ENCODE data around the gene LASP1. TPM values are rescaled to one million over a fixed set of nuclear protein-coding genes. Genes with fewer than 3 reads are reported as not detected.

The LASP1 gene
- polyA plus RNA-seq, 1 donor from 2014 or later = 56.3 TPM

DNA sequence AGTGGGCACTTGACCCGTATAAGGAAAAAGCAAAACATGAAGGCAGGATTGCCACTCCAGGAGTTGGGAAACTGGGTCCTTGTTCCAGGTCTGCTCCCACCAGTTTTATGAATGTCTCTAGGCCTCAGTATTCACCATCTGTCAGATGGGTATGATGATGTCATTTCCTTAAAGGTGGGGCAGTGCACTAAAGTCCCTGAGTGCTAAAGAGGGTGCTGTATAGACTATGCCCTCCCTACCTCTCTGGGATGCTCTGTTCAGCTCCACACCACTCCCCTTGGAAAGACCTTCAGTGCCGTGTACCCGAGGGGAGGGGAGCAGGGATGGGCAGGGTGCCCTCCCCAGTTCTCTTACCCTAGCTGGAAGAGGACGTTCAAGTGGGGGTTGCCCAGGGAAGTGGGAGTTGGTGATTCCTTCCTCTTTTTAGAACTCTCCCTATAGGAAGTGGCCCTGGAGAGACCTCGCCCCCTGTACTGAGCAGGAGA, 2.2 kb downstream of the LASP1 start:
- Histone ChIP-seq H4K20me1 (ENCODE audit: insufficient read depth) (peaks cover 4% of the 10 kb centered on the region), H3K4me2 (ENCODE audit: low read length) (peak overlapping the region; percentile 99), H3K36me3 (ENCODE audit: insufficient read depth, low read length) (no peaks in the 10 kb centered on the region), H3F3A (ENCODE audit: insufficient read depth, low read length, poor library complexity, severe bottlenecking) (peaks cover 5% of the 10 kb centered on the region), H3K27me3 (ENCODE audit: insufficient read depth, low read depth, low read length) (no peaks in the 10 kb centered on the region), H3K9me3 (ENCODE audit: low read length) (no peaks in the 10 kb centered on the region), H2AFZ (ENCODE audit: low read depth, low read length) (no peak overlapping the region), H3K9ac (ENCODE audit: low read length) (peak overlapping the region; percentile 99), H3K9me2 (ENCODE audit: insufficient read depth, low read length) (no peaks in the 10 kb centered on the region), H3K79me2 (replicated peaks; ENCODE audit: insufficient read depth, low read length) (peaks cover 56% of the 10 kb centered on the region), H3K27ac (ENCODE audit: low read length) (peak overlapping the region; percentile 99), H3K4me3 (ENCODE audit: low read length) (peak overlapping the region; percentile 98)
- TF ChIP-seq TAF1 (IDR thresholded peaks at IDR 0.05; ENCODE audit: low read depth) = no peak
- TF ChIP-seq EP300 (conservative IDR thresholded peaks at IDR 0.05; ENCODE audit: poor library complexity, severe bottlenecking) = no peak
- TF ChIP-seq MXI1 (conservative IDR thresholded peaks at IDR 0.05; ENCODE audit: poor library complexity, severe bottlenecking) = no peak
- no peak for TF ChIP-seq EZH2 (IDR thresholded peaks at IDR 0.05; ENCODE audit: borderline replicate concordance, insufficient read depth, low read length, poor library complexity, severe bottlenecking)
- TF ChIP-seq, protein P1, sequence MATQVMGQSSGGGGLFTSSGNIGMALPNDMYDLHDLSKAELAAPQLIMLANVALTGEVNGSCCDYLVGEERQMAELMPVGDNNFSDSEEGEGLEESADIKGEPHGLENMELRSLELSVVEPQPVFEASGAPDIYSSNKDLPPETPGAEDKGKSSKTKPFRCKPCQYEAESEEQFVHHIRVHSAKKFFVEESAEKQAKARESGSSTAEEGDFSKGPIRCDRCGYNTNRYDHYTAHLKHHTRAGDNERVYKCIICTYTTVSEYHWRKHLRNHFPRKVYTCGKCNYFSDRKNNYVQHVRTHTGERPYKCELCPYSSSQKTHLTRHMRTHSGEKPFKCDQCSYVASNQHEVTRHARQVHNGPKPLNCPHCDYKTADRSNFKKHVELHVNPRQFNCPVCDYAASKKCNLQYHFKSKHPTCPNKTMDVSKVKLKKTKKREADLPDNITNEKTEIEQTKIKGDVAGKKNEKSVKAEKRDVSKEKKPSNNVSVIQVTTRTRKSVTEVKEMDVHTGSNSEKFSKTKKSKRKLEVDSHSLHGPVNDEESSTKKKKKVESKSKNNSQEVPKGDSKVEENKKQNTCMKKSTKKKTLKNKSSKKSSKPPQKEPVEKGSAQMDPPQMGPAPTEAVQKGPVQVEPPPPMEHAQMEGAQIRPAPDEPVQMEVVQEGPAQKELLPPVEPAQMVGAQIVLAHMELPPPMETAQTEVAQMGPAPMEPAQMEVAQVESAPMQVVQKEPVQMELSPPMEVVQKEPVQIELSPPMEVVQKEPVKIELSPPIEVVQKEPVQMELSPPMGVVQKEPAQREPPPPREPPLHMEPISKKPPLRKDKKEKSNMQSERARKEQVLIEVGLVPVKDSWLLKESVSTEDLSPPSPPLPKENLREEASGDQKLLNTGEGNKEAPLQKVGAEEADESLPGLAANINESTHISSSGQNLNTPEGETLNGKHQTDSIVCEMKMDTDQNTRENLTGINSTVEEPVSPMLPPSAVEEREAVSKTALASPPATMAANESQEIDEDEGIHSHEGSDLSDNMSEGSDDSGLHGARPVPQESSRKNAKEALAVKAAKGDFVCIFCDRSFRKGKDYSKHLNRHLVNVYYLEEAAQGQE (IDR thresholded peaks at IDR 0.05; ENCODE audit: borderline replicate concordance) = no peak
- TF ChIP-seq, protein P2, sequence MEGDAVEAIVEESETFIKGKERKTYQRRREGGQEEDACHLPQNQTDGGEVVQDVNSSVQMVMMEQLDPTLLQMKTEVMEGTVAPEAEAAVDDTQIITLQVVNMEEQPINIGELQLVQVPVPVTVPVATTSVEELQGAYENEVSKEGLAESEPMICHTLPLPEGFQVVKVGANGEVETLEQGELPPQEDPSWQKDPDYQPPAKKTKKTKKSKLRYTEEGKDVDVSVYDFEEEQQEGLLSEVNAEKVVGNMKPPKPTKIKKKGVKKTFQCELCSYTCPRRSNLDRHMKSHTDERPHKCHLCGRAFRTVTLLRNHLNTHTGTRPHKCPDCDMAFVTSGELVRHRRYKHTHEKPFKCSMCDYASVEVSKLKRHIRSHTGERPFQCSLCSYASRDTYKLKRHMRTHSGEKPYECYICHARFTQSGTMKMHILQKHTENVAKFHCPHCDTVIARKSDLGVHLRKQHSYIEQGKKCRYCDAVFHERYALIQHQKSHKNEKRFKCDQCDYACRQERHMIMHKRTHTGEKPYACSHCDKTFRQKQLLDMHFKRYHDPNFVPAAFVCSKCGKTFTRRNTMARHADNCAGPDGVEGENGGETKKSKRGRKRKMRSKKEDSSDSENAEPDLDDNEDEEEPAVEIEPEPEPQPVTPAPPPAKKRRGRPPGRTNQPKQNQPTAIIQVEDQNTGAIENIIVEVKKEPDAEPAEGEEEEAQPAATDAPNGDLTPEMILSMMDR (IDR thresholded peaks at IDR 0.05; ENCODE audit: poor library complexity, severe bottlenecking) = no peak
- no peak for TF ChIP-seq SMC3 (conservative IDR thresholded peaks at IDR 0.05; ENCODE audit: poor library complexity)
- TF ChIP-seq RAD21 (conservative IDR thresholded peaks at IDR 0.05) = no peak
- no peak for TF ChIP-seq POLR2AphosphoS5 (IDR thresholded peaks at IDR 0.05)

DNA sequence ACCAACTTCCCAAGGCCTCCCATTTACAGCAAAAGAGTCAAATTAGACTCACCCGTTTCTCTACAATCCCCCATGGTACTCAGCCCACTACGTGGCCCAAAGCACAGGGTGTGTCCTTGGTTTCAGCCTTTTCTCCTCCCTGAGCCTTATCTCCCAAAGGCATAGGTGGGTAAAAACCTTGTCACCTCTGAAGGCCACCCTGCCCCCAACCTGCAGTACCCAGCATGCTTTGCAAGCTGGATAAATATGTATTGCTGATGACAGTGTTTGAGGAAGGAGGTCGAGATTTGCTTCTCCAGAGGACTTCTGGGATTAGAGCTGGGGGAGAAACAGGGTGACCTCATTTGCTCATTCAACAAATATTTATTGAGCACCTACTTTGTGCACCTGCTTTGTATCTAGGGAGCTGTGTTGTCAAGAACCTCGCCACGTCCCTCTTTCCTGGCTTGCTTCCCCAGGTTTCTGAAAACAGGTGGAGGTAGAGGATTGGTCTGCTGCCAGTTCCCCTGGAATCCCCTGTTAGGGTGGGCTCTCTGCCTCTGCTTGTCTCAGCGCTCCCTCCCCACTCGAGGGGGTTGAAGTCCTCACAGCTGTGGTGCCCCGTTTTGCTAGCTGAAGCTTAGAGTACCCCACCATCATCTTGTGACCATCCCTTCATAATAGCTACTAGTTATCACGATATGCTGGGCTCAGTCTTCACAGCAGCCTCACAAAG, 3.0 kb downstream of the LASP1 start:
- peak overlapping the region; percentile 98 for H3K4me3 ChIP-seq (ENCODE audit: low read length)

More for the DNA sequence above, 3.0 kb downstream of the LASP1 start:
- H3K27ac ChIP-seq (ENCODE audit: low read length) = no peak overlapping the region
- peaks cover 61% of the 10 kb centered on the region for H3K79me2 ChIP-seq (replicated peaks; ENCODE audit: insufficient read depth, low read length)
- H4K20me1 ChIP-seq (ENCODE audit: insufficient read depth) = peaks cover 4% of the 10 kb centered on the region
- H2AFZ ChIP-seq (ENCODE audit: low read depth, low read length) = no peak overlapping the region
- H3K9me2 ChIP-seq (ENCODE audit: insufficient read depth, low read length) = no peaks in the 10 kb centered on the region
- TF ChIP-seq EP300 (conservative IDR thresholded peaks at IDR 0.05; ENCODE audit: poor library complexity, severe bottlenecking) (no peak), EZH2 (IDR thresholded peaks at IDR 0.05; ENCODE audit: borderline replicate concordance, insufficient read depth, low read length, poor library complexity, severe bottlenecking) (no peak), TAF1 (IDR thresholded peaks at IDR 0.05; ENCODE audit: low read depth) (no peak)
- TF ChIP-seq, protein P1 (IDR thresholded peaks at IDR 0.05; ENCODE audit: borderline replicate concordance) = no peak
- TF ChIP-seq, protein P2 (IDR thresholded peaks at IDR 0.05; ENCODE audit: poor library complexity, severe bottlenecking) = no peak
- no peaks in the 10 kb centered on the region for H3K27me3 ChIP-seq (ENCODE audit: insufficient read depth, low read depth, low read length)
- no peaks in the 10 kb centered on the region for H3K9me3 ChIP-seq (ENCODE audit: low read length)
- H3K4me2 ChIP-seq (ENCODE audit: low read length) = no peak overlapping the region
- peaks cover 5% of the 10 kb centered on the region for H3F3A ChIP-seq (ENCODE audit: insufficient read depth, low read length, poor library complexity, severe bottlenecking)
- no peak overlapping the region for H3K9ac ChIP-seq (ENCODE audit: low read length)
- no peaks in the 10 kb centered on the region for H3K36me3 ChIP-seq (ENCODE audit: insufficient read depth, low read length)

All from neural cell (in vitro differentiated cells).